Measurements from ENCODE around the gene ARPC5L. TPM values are rescaled to one million over a fixed set of nuclear protein-coding genes. Genes with fewer than 3 reads are reported as not detected.
A peak's percentile ranks its signal among the peaks of the same experiment; 100 is the strongest.

The ARPC5L gene
- 10 to 100 TPM; 51.9 to 95.9 TPM for total RNA-seq

DNA sequence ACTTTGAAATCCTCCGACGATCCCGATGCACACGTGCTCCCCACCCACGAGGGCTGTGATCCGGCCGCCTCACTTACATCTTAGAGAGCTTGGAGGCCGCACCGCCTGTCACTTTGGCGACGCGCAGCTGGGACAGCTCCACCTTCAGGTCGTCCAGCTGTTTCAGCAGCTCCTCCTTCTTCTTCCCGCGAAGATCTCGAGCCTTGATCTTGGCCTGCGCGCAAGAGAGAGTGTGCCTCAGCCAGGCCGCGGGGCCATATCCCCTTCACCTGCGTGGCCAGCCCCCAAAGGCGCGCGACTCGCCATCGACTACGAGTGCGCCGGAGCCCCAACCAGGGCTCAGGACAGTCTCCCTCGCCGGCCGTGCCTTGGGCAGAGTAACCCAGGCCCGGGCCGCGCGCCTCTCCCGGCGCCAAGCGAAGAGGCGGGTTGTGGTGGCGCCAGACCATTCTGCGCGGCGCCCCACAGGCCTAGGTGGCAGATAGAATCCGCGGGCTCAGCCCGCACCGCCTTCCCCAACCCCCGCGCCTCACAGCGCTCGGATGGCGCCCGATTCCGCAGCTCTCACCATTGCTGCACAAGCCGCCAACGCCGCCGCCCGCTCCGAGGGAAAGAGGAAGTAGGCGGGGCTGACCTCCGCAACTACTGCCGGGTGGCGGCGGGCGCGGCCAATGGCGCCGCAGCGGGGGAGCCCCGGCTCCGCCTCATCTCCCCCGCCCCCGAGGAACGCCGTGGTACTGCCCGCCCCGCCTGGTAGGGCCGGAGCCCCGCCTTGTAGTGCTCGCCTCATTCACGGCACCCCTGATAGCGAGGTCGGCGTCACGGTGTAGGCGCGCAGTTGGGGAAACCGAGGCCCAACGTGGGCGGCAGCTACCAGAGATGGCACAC, at the start of gene ARPC5L, which contains the start of gene RPL35:
Gene ARPC5L (plus strand): TSS at position 789 of the 888 bp plus-strand sequence. CDS start 7,161 bp downstream, outside the sequence.
Gene RPL35 (minus strand): TSS at position 616 of the 888 bp plus-strand sequence. CDS start 45 bp downstream, at position 571.
- POLR2A ChIA-PET: interaction anchor here (0.6 to 2.7 kb wide), 11 partner anchors 8 to 380 kb away, joined by 3 to 33 read pairs (median 3); partner anchors contain the start of genes HSPA5, NR6A1 and WDR38
- H3K4me1 Mint-ChIP-seq: peaks cover 46% of the 10 kb centered on the region
- peak; percentile 98 for DNase-seq

DNA sequence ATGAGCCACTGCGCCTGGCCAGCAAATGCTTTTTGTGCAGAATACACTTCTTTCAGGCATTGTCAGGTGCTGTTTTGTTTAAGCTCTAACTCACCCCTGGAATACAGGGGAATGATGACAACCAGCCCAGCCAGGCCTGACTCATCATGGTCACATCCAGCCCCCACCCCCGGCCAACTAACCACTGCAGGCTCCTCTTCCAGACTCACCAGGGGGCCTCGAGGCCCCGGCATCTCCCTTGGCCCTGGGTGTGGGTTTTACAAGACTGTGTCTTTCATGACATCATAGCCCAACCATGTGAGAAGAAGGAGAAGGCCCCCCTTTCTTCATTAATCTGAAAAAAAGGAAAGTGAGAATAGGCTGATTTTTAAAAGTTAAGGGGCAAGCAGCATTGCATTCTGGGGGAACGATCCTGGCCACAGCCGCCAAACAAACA, 49.5 kb upstream of the ARPC5L start:
- Mint-ChIP-seq H3K4me1 (no peaks in the 10 kb centered on the region), H3K4me3 (no peak overlapping the region), H3K27me3 (no peaks in the 10 kb centered on the region), H3K27ac (no peak overlapping the region), H3K36me3 (ENCODE audit: low read depth) (no peaks in the 10 kb centered on the region), H3K9me3 (ENCODE audit: low read depth) (no peaks in the 10 kb centered on the region)
- ChIA-PET POLR2A (no interaction called here), CTCF (interaction anchor here (0.7 kb wide), 1 partner anchor 11 kb away, joined by 4 read pairs; no protein-coding TSS in a partner anchor)
- ATAC-seq: no peak
- intact Hi-C loops (cut with DNase I, micrococcal nuclease): no loop called here
- peak; percentile 27 for DNase-seq

More for the DNA sequence above, at the start of gene ARPC5L, which contains the start of gene RPL35:
- Mint-ChIP-seq H3K27ac (peak within 1 kb of the TSS; percentile 95), H3K27me3 (no peaks in the 10 kb centered on the region), H3K4me3 (peak within 1 kb of the TSS; percentile 95), H3K36me3 (ENCODE audit: low read depth) (peaks cover 47% of the 10 kb centered on the region), H3K9me3 (ENCODE audit: low read depth) (no peaks in the 10 kb centered on the region)
- CTCF ChIA-PET: interaction anchor here (0.7 to 2.6 kb wide), 10 partner anchors 9 to 278 kb away, joined by 3 to 19 read pairs (median 4); partner anchors contain the start of genes NR6A1, OLFML2A and WDR38
- intact Hi-C loops (cut with DNase I, micrococcal nuclease): loop anchor here (1.0 to 10.0 kb wide), 11 partner anchors 9 to 1946 kb away; partner anchors contain the start of genes PPP6C (in 2 of the 2), GOLGA1 (in 1 of the 2), HSPA5 (in 1 of the 2) and MAPKAP1 (in 1 of the 2)
- ATAC-seq: peak; percentile 95

DNA sequence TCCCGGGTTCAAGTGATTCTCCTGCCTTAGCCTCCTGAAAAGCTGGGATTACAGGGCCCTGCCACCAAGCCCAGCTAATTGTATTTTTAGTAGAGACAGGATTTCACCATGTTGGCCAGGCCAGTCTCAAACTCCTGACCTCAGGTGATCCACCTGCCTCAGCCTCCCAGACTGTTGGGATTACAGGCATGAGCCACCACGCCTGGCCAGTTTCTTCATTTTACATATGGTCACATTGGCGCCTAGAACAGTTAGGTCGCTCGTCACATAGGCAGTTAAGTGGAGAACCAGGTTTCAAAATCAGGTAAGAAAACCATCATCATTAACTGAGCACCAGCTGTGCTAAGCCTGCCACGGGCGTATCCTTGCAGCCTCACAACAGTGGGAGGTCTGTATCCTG, 48.9 kb upstream of the ARPC5L start:
- H3K27ac Mint-ChIP-seq: no peak overlapping the region
- no peak overlapping the region for H3K4me3 Mint-ChIP-seq
- ChIA-PET POLR2A (interaction anchor here (0.6 kb wide), 1 partner anchor 44 kb away, joined by 3 read pairs; no protein-coding TSS in a partner anchor), CTCF (interaction anchor here (0.7 kb wide), 1 partner anchor 38 kb away, joined by 6 read pairs; no protein-coding TSS in a partner anchor)
- peaks cover 1% of the 10 kb centered on the region for H3K27me3 Mint-ChIP-seq
- no peaks in the 10 kb centered on the region for H3K9me3 Mint-ChIP-seq (ENCODE audit: low read depth)
- ATAC-seq: no peak
- no peak for DNase-seq
- intact Hi-C loops (cut with DNase I, micrococcal nuclease): no loop called here
- H3K36me3 Mint-ChIP-seq (ENCODE audit: low read depth): no peaks in the 10 kb centered on the region
- H3K4me1 Mint-ChIP-seq: peaks cover 1% of the 10 kb centered on the region

DNA sequence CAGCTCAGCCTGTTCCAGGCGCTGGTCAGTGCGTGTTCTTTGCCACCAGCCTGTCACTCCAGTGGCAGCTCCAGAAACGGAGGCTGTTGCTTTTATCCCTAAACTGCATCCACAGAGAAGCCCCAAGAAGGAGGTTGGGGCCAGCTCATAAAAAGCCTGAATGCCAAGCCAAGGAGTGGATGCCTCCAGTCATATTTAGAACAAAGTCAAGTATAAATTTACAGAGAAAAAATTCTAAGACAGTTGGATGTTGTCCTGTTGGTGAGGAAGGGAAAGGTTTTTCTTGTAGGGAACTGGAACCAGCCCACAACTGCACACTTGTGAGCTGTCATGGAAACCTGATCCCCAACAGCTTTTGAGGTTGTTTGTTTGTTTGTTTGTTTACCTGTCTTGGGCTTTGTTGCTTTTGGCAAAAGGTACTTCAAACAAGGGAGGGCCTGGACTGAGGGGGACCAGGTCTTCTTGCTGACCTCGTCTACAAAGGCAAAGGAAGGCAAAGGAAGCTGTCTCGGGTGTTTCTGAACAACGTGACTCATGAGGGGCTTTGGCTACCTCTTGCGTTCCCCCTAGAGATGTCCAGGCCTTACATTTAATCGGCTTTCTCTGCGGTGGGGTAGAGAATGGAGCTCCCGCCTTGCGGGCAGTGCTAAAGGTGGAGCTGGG, 48.3 kb upstream of the ARPC5L start:
- no peak for DNase-seq
- Mint-ChIP-seq H3K27ac (no peak overlapping the region), H3K4me1 (peaks cover 7% of the 10 kb centered on the region), H3K4me3 (no peak overlapping the region), H3K9me3 (ENCODE audit: low read depth) (no peaks in the 10 kb centered on the region), H3K27me3 (peaks cover 4% of the 10 kb centered on the region), H3K36me3 (ENCODE audit: low read depth) (no peaks in the 10 kb centered on the region)
- POLR2A ChIA-PET: interaction anchor here (0.6 kb wide), 1 partner anchor 44 kb away, joined by 3 read pairs; no protein-coding TSS in a partner anchor
- CTCF ChIA-PET: interaction anchor here (0.6 to 1.8 kb wide), 3 partner anchors 38 to 586 kb away, joined by 4 to 6 read pairs (median 5); partner anchors contain the start of gene NR6A1
- intact Hi-C loops (cut with DNase I, micrococcal nuclease): no loop called here
- no peak for ATAC-seq

DNA sequence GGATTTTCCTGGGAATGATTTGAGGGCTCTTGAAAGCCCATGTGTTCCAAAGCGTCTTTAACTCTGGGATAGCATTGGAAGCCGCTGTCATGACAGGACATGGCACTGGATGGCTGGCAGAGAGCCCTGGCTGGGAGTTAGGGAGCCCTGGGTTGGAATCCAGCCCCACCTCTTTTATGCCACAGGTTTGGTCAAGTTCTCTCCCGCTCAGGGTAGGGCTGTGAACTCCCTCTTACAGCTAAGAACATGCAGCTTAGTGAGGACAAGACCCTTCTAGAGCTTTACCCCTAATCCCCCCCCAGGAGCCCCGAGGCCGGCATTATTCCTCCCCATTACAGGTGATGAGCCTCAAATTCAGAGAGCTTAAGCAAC, 47.8 kb upstream of the ARPC5L start:
- ATAC-seq (no peak), DNase-seq (no peak)
- intact Hi-C loops (cut with DNase I, micrococcal nuclease): no loop called here
- CTCF ChIA-PET: interaction anchor here (0.6 to 1.8 kb wide), 3 partner anchors 42 to 587 kb away, joined by 3 to 5 read pairs (median 4); partner anchors contain the start of gene NR6A1
- peaks cover 4% of the 10 kb centered on the region for H3K27me3 Mint-ChIP-seq
- no peak overlapping the region for H3K27ac Mint-ChIP-seq
- no peaks in the 10 kb centered on the region for H3K9me3 Mint-ChIP-seq (ENCODE audit: low read depth)
- POLR2A ChIA-PET: no interaction called here
- H3K4me3 Mint-ChIP-seq: no peak overlapping the region
- peaks cover 8% of the 10 kb centered on the region for H3K4me1 Mint-ChIP-seq
- no peaks in the 10 kb centered on the region for H3K36me3 Mint-ChIP-seq (ENCODE audit: low read depth)

DNA sequence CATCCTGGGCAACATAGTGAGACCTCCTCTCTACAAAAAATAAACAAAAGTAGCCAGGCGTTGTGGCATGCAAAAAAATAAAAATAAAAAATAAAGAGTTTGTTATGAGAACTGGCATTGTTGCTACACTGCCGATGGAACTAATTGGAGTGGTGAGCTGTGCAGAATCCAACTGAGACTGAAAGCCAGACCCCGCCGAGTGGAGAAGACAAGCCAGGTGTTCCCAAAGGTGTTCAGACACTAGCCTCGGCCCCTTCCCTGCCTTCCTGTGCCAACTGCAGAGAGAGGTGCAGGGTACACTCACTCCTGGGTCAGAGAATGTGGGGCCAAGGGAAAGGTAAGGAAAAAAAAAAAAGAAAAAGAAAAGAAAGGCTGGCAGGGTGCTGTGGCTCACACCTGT, 46.3 kb upstream of the ARPC5L start:
- no peak overlapping the region for H3K27ac Mint-ChIP-seq
- ChIA-PET CTCF (interaction anchor here (1.8 kb wide), 1 partner anchor 44 kb away, joined by 5 read pairs; the partner anchor contains the start of gene NR6A1), POLR2A (no interaction called here)
- intact Hi-C loops (cut with DNase I, micrococcal nuclease): no loop called here
- H3K4me1 Mint-ChIP-seq: peaks cover 8% of the 10 kb centered on the region
- H3K4me3 Mint-ChIP-seq: no peak overlapping the region
- peaks cover 4% of the 10 kb centered on the region for H3K27me3 Mint-ChIP-seq
- no peak for DNase-seq
- H3K36me3 Mint-ChIP-seq (ENCODE audit: low read depth): no peaks in the 10 kb centered on the region
- no peaks in the 10 kb centered on the region for H3K9me3 Mint-ChIP-seq (ENCODE audit: low read depth)
- no peak for ATAC-seq

DNA sequence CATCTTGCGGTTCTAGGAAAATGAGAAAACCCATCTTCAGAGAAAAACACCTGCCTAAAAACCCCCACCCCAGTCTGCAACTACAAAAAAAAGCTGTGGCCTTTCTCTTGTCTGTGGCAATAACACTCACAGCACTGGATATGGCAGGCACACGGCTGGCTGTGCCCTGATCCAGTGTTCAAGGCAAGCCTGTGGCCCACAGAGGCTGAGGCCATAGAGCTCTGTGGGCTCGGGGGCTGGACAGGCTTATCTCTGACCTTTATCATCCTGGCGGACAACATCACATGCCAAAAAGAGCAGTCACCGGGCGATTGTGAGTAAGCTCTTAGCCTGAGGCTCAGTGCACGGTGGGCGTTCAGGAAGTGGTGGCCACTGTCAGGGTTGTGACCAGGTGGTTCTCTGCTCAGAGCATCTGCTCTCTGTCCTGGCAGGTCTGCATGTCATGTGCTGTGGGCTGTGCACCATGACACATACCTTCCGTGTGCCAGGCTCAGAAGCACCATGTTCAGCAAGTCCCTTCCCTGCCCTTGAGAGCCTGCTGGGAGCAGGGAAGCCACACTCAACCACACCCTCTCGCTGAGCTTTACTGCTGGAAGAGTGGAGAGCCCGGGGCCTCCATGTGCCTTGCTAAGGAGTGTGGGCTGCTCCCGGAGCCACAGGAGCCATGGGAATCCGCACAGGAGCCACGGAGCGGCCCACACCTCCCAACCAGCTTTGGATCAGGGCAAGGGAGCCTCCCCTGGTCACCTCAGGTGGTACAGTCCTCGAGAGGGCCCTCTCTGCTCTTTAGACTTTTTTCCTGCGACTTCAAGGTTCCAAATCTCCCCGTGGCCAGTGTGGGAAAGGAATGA, 43.3 kb upstream of the ARPC5L start:
- no peaks in the 10 kb centered on the region for H3K36me3 Mint-ChIP-seq (ENCODE audit: low read depth)
- DNase-seq (peak; percentile 51), ATAC-seq (peak; percentile 86)
- ChIA-PET CTCF (interaction anchor here (0.5 to 1.3 kb wide), 3 partner anchors 22 to 1503 kb away, joined by 3 to 4 read pairs (median 3); no protein-coding TSS in a partner anchor), POLR2A (interaction anchor here (0.6 kb wide), 1 partner anchor 434 kb away, joined by 5 read pairs; no protein-coding TSS in a partner anchor)
- intact Hi-C loops (cut with DNase I, micrococcal nuclease): no loop called here
- H3K4me3 Mint-ChIP-seq: no peak overlapping the region
- H3K9me3 Mint-ChIP-seq (ENCODE audit: low read depth): no peaks in the 10 kb centered on the region
- peaks cover 4% of the 10 kb centered on the region for H3K27me3 Mint-ChIP-seq
- peak overlapping the region; percentile 65 for H3K27ac Mint-ChIP-seq
- H3K4me1 Mint-ChIP-seq: peaks cover 8% of the 10 kb centered on the region

DNA sequence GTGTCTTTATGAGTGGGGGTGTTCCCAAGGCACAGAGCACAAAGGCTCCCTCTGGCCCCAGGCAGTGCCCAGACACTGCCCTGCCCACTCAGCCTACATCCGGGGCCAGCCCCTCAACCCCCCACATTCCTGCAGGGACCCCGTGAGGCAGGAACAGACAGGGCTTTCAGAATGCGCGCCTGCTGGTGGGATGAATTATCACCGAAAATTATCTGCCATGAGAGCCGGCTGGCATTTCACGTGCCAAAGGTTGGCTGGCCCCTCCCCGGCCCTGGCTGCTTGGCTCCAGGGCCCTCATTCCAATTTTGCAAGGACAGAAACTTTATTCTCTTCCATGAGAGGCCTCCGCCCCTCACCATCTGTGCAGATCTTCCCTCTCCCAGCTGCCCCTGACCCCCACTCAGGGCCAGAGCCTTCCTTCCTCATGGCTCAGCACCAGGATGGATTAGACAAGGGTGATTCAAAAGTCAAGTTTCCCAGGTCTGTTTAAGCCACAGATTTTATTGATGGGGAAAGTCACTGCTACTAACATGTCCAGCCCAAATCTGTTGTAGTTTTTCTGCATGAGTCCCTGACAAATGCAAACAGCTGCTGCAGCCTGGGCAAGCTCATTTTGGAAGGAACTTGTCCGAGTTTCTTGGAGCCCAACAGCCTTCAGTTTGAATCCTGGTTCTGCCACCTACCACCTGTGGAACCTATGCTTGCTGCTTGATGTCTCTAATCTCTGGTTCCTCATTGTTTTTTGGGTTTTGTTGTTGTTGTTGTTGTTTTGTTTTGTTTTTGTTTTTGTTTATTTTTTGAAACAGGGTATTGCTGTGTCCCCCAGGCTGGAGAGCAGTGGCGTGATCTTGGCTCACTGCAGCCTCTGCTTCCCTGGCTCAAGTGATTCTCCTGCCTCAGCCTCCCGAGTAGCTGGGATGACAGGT, 41.0 kb upstream of the ARPC5L start:
- POLR2A ChIA-PET: no interaction called here
- intact Hi-C loops (cut with DNase I, micrococcal nuclease): no loop called here
- Mint-ChIP-seq H3K27ac (no peak overlapping the region), H3K4me1 (peaks cover 8% of the 10 kb centered on the region), H3K4me3 (no peak overlapping the region), H3K27me3 (peaks cover 4% of the 10 kb centered on the region), H3K36me3 (ENCODE audit: low read depth) (no peaks in the 10 kb centered on the region), H3K9me3 (ENCODE audit: low read depth) (no peaks in the 10 kb centered on the region)
- no peak for DNase-seq
- ATAC-seq: no peak
- CTCF ChIA-PET: no interaction called here

DNA sequence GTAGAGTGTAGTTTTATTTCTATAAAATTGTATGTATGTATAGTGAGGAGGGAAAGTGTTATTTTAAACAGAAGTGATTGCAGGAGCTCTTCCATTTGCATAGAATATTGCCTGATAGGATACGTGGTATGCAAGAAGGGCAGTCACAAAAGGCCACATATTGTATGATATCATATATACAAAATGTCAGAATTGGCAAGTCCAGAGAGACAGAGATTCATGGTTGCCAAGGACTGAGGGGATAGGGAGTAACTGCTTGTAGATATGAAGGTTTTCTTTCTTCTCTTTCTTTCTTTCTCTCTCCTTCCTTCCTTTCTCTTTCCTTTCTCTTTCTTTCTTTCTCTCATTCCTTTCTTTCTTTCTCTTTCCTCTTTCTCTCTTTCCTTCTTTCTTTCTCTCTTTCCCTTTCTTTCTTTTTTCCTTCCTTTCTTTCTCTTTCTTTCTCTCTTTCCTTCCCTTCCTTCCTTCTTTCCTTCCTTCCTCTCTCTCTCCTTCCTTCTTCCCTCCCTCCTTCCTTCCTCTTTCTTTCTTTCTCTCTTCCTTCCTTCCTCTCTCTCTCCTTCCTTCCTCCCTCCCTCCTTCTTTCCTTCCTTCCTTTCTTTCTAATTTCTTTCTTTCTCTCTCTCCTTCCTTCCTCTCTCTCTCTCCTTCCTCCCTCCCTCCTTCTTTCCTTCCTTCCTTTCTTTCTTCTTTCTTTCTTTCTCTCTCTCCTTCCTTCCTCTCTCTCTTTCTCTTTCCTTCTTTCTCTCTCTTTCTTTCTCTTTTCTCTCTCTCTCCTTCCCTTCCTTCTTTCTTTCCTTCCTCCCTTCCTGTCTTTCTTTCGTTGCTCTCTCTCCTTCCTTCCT, 33.2 kb upstream of the ARPC5L start:
- Mint-ChIP-seq H3K27me3 (peaks cover 3% of the 10 kb centered on the region), H3K36me3 (ENCODE audit: low read depth) (no peaks in the 10 kb centered on the region), H3K27ac (no peak overlapping the region), H3K4me3 (no peak overlapping the region), H3K9me3 (ENCODE audit: low read depth) (no peaks in the 10 kb centered on the region), H3K4me1 (no peaks in the 10 kb centered on the region)
- intact Hi-C loops (cut with DNase I, micrococcal nuclease): no loop called here
- no peak for ATAC-seq
- POLR2A ChIA-PET: no interaction called here
- CTCF ChIA-PET: interaction anchor here (0.6 kb wide), 1 partner anchor 16 kb away, joined by 3 read pairs; no protein-coding TSS in a partner anchor
- DNase-seq: no peak
